ENCODE data around the gene PTGFR.

GRCh38 chr1:78490861-78491450, at the start of gene PTGFR:
- TF ChIP-seq CTCF (IDR thresholded peaks at IDR 0.05; ENCODE audit: low read depth, low read length) (no peak), POLR2A (IDR thresholded peaks at IDR 0.05; ENCODE audit: extremely low read depth, insufficient read length) (no peak), MYC (IDR thresholded peaks at IDR 0.05; ENCODE audit: low read depth, low read length) (no peak)

Data from NB4 (cell line).